HCT116 (cell line): ENCODE data around the gene SCN2A. TPM values are rescaled to one million over a fixed set of nuclear protein-coding genes. Genes with fewer than 3 reads are reported as not detected.

ENCODE experiments used
- ATAC-seq: fragments of 200-7000 bp; cut with Tn5 transposase; 2 replicates; pipeline ENCODE4 v1.9.1; 2020; ENCODE audit warnings: mild to moderate bottlenecking, moderate library complexity
- BruUV-seq: library from RNA; stranded (reverse); fragments of 400-500 nt; replicated peaks from 2 replicates; lab custom pipeline; 2021; lab: Mats Ljungman, UMichigan
- CTCF ChIA-PET: fragments of 300-600 bp; sonication (Branson Sonifier 250); formaldehyde crosslinking; loops from one replicate; lab custom pipeline; 2021; ENCODE audit warnings: antibody characterized with exemption; lab: Charles Lee
- POLR2A ChIA-PET: fragments of 300-600, 350-600 bp; sonication (Branson Sonifier 250); formaldehyde crosslinking; loops from one replicate; lab custom pipeline; 2021; ENCODE audit warnings: antibody characterized with exemption; lab: Charles Lee
- RAD21 ChIA-PET, 2 experiments: fragments of 300-600 bp; sonication (Branson Sonifier 250); formaldehyde crosslinking; loops; one replicate each; lab custom pipeline; 2023; ENCODE audit warnings: low total read pairs in 2 of 2; ENCODE audit not compliant: uncharacterized antibody in 2 of 2, unreplicated experiment in 2 of 2, low non-redundant PET in 1 of 2; lab: Charles Lee
- DNase-seq: peaks from one replicate; pipeline ENCODE4 v3.0.0-alpha.2; 2010; ENCODE audit warnings: low read depth, low spot score
- H2AFZ ChIP-seq: fragments of 200-600 bp; shearing (Covaris generic), sonication (generic); 2 replicates; pipeline ENCODE4 v1.6.1; 2017; ENCODE audit warnings: low read depth, mixed run types, mixed read lengths, antibody characterized with exemption, low read length; ENCODE audit not compliant: poor library complexity, severe bottlenecking
- H3K27ac ChIP-seq: 2 replicates; pipeline ENCODE4 v1.5.1; 2012; ENCODE audit warnings: low read depth, low read length
- H3K27me3 ChIP-seq: fragments of 200-600 bp; sonication (generic); 2 replicates; pipeline ENCODE4 v1.6.1; 2016; ENCODE audit warnings: mixed run types, low read length, mixed read lengths; ENCODE audit not compliant: insufficient read depth
- H3K36me3 ChIP-seq, 2 experiments: fragments of 200-500 bp in 1 of 2; fragments of 200-600 bp in 1 of 2; sonication (Bioruptor generic) in 1 of 2; sonication (generic) in 1 of 2; 2 replicates each; pipeline versions ENCODE4 v1.5.1 to v1.6.1; 2014 to 2016; ENCODE audit warnings: low read length in 2 of 2, inconsistent platforms in 1 of 2, mixed read lengths in 1 of 2, mixed run types in 1 of 2; ENCODE audit not compliant: insufficient read depth in 2 of 2, control insufficient read depth in 1 of 2
- H3K4me1 ChIP-seq, 2 experiments: fragments of 200-600 bp in 1 of 2; sonication (generic) in 1 of 2; 2 replicates each; pipeline versions ENCODE4 v1.5.1 to v1.6.1; 2012 to 2017; ENCODE audit warnings: low read length in 2 of 2, inconsistent platforms in 1 of 2, mild to moderate bottlenecking in 1 of 2, mixed read lengths in 1 of 2, mixed run types in 1 of 2, moderate library complexity in 1 of 2; ENCODE audit not compliant: insufficient read depth in 2 of 2, control insufficient read depth in 1 of 2
- H3K4me2 ChIP-seq: fragments of 200-600 bp; sonication (generic); 2 replicates; pipeline ENCODE4 v1.6.1; 2017; ENCODE audit warnings: mixed run types, low read length, mixed read lengths
- H3K4me3 ChIP-seq, 2 experiments: fragments of 200-600 bp in 1 of 2; sonication (generic) in 1 of 2; replicated peaks in 1 of 2; 2 replicates each; pipeline ENCODE4 v1.5.1; 2011 to 2016; ENCODE audit warnings: low read length in 2 of 2, control low read depth in 1 of 2, low read depth in 1 of 2, mild to moderate bottlenecking in 1 of 2, mixed read lengths in 1 of 2, mixed run types in 1 of 2
- H3K79me2 ChIP-seq: fragments of 200-600 bp; sonication (generic); 2 replicates; pipeline ENCODE4 v1.6.1; 2017; ENCODE audit warnings: mild to moderate bottlenecking, mixed run types, low read length, moderate library complexity, mixed read lengths; ENCODE audit not compliant: insufficient read depth
- H3K9ac ChIP-seq: fragments of 200-600 bp; sonication (generic); 2 replicates; pipeline ENCODE4 v1.6.1; 2016; ENCODE audit warnings: low read length, mixed read lengths
- H3K9me2 ChIP-seq: fragments of 200-600 bp; sonication (generic), shearing (Covaris generic); 2 replicates; pipeline ENCODE4 v1.6.1; 2017; ENCODE audit warnings: mixed run types, mild to moderate bottlenecking, moderate library complexity; ENCODE audit not compliant: insufficient read depth
- H3K9me3 ChIP-seq, 2 experiments: fragments of 200-500 bp in 1 of 2; fragments of 200-600 bp in 1 of 2; sonication (Bioruptor generic) in 1 of 2; sonication (generic) in 1 of 2; 2 replicates each; pipeline ENCODE4 v1.6.1; 2014 to 2017; ENCODE audit warnings: low read length in 2 of 2, mixed read lengths in 2 of 2, inconsistent platforms in 1 of 2, low read depth in 1 of 2, mild to moderate bottlenecking in 1 of 2, mixed run types in 1 of 2, moderate library complexity in 1 of 2; ENCODE audit not compliant: control insufficient read depth in 1 of 2, insufficient read depth in 1 of 2
- H4K20me1 ChIP-seq: fragments of 200-600 bp; sonication (generic), shearing (Covaris generic); 2 replicates; pipeline ENCODE4 v1.6.1; 2017; ENCODE audit warnings: mixed run types, mild to moderate bottlenecking, moderate library complexity; ENCODE audit not compliant: insufficient read depth
- ATF3 ChIP-seq: IDR thresholded peaks from 2 replicates; pipeline ENCODE4 v1.6.1; 2012
- EGR1 ChIP-seq: IDR thresholded peaks from 2 replicates; pipeline ENCODE4 v1.6.1; 2012; ENCODE audit warnings: low read depth
- ELF1 ChIP-seq: IDR thresholded peaks from 2 replicates; pipeline ENCODE4 v1.6.1; 2012; ENCODE audit warnings: low read depth, borderline replicate concordance
- EZH2 ChIP-seq: fragments of 200-600 bp; sonication (generic); IDR thresholded peaks from 2 replicates; pipeline ENCODE4 v1.6.1; 2017; ENCODE audit warnings: antibody characterized with exemption, mixed run types
- EZH2phosphoT487 ChIP-seq: fragments of 200-600 bp; IDR thresholded peaks from 2 replicates; pipeline ENCODE4 v1.6.1; 2018; ENCODE audit warnings: antibody characterized with exemption, borderline replicate concordance
- FOSL1 ChIP-seq: IDR thresholded peaks from 2 replicates; pipeline ENCODE4 v1.6.1; 2012; ENCODE audit warnings: low read depth
- JUND ChIP-seq: IDR thresholded peaks from 2 replicates; pipeline ENCODE4 v1.6.1; 2012
- MAX ChIP-seq: IDR thresholded peaks from 2 replicates; pipeline ENCODE4 v1.6.1; 2012
- RAD21 ChIP-seq: IDR thresholded peaks from 2 replicates; pipeline ENCODE4 v1.6.1; 2012; ENCODE audit warnings: low read depth, mild to moderate bottlenecking
- SIN3A ChIP-seq: IDR thresholded peaks from 2 replicates; pipeline ENCODE4 v1.6.1; 2012; ENCODE audit warnings: low read depth
- TCF7L2 ChIP-seq: IDR thresholded peaks from 2 replicates; pipeline ENCODE4 v1.7.0; 2011; ENCODE audit warnings: borderline replicate concordance, inconsistent platforms; ENCODE audit not compliant: insufficient read depth, insufficient read length; ENCODE audit errors: extremely low read depth
- YY1 ChIP-seq: IDR thresholded peaks from 2 replicates; pipeline ENCODE4 v1.6.1; 2011; ENCODE audit warnings: low read length, low read depth, moderate library complexity, mild to moderate bottlenecking; ENCODE audit not compliant: insufficient replicate concordance; ENCODE audit errors: extremely low read depth
- ZBTB33 ChIP-seq: IDR thresholded peaks from 2 replicates; pipeline ENCODE4 v1.6.1; 2011; ENCODE audit warnings: mild to moderate bottlenecking, low read length, moderate library complexity; ENCODE audit not compliant: insufficient replicate concordance; ENCODE audit errors: extremely low read depth
- ZFX ChIP-seq: fragments of 450-650 bp; IDR thresholded peaks from 2 replicates; pipeline ENCODE4 v1.6.1; 2017
- intact Hi-C: fragments of 100-400 bp; cut with micrococcal nuclease; formaldehyde crosslinking; loops from 2 replicates; pipeline ENCODE4 v1.10.0; 2022
- total RNA-seq: library from RNA; stranded (reverse); gene quantifications from one replicate; pipeline ENCODE4 v1.2.1, GENCODE V29; 2021; ENCODE audit not compliant: unreplicated experiment

The SCN2A gene
- total RNA-seq, 1 experiment from 2014 or later = 0.25 TPM

GRCh38 chr2:165307317-165307716 lies 68.1 kb downstream of the SCN2A start:
- Histone ChIP-seq H3K27me3 (no peaks in the 10 kb centered on the region), H3K27ac (no peak overlapping the region), H3K4me1 (no peaks in the 10 kb centered on the region), H3K79me2 (no peaks in the 10 kb centered on the region), H3K9me3 (no peaks in the 10 kb centered on the region), H3K9ac (no peak overlapping the region), H4K20me1 (no peaks in the 10 kb centered on the region), H3K36me3 (no peaks in the 10 kb centered on the region), H3K4me2 (no peak overlapping the region), H3K9me2 (no peaks in the 10 kb centered on the region), H3K4me3 (no peak overlapping the region), H2AFZ (no peak overlapping the region)
- TF ChIP-seq EZH2phosphoT487 (no peak), MAX (no peak), SIN3A (no peak), ELF1 (no peak), YY1 (no peak), ZFX (no peak), FOSL1 (no peak), ATF3 (no peak), TCF7L2 (no peak), ZBTB33 (no peak), EGR1 (no peak), EZH2 (no peak), RAD21 (no peak), JUND (no peak)
- ATAC-seq (no peak), DNase-seq (no peak)
- intact Hi-C loops = loop anchor here (10.0 kb wide), 1 partner anchor 293 kb away; no protein-coding TSS in a partner anchor
- ChIA-PET CTCF (no interaction called here), RAD21 (no interaction called here), POLR2A (no interaction called here)
- BruUV-seq = no TSS peak
